ENCODE data around the gene KCNT1. TPM values are rescaled to one million over a fixed set of nuclear protein-coding genes. Genes with fewer than 3 reads are reported as not detected.
A peak's percentile ranks its signal among the peaks of the same experiment; 100 is the strongest.

The KCNT1 gene
- total RNA-seq, 1 donor from 2014 or later: not detected

DNA sequence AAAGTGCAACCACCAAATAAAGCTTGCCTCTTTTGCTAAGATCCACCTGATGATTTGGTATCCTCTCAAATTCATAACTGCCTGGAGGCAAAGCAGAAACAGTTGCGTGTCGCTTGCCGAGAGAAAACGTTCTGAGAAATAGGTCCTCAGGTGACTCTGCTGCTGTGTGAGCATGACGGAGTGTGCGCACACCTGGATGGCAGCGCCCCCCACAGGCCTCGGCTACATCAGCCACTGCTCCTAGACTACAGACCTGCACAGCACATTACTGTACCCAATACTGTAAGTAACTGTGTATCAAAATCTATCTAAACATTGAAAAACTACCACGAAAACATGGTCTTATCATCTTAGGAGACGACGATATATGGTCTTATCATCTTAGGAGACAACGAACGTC is 117.9 kb downstream of the KCNT1 start:
- Histone ChIP-seq H3K4me1 (no peaks in the 10 kb centered on the region), H3K27ac (no peak overlapping the region), H3K4me3 (no peak overlapping the region), H3K9me3 (no peaks in the 10 kb centered on the region), H3K27me3 (no peaks in the 10 kb centered on the region), H3K36me3 (peaks cover 69 to 94% of the 10 kb centered on the region in 2 donors)
- TF ChIP-seq CTCF (IDR thresholded peaks at IDR 0.05): no peak
- DNase-seq (ENCODE audit: low spot score in 2 of 2): peak in 1 of 2 donors; percentile 22
- intact Hi-C loops (cut with DNase I): no loop called here

GRCh38 chr9:135820661-135821060 is 118.7 kb downstream of the KCNT1 start:
- no peak for TF ChIP-seq CTCF (IDR thresholded peaks at IDR 0.05)
- Histone ChIP-seq H3K4me1 (no peaks in the 10 kb centered on the region), H3K27me3 (no peaks in the 10 kb centered on the region), H3K27ac (no peak overlapping the region), H3K9me3 (no peaks in the 10 kb centered on the region), H3K4me3 (no peak overlapping the region), H3K36me3 (peaks cover 66 to 90% of the 10 kb centered on the region in 2 donors)
- intact Hi-C loops (cut with DNase I): no loop called here
- peak in 1 of 2 donors; percentile 57 for DNase-seq (ENCODE audit: low spot score in 2 of 2)

GRCh38 chr9:135821116-135821515 is 119.1 kb downstream of the KCNT1 start:
- Histone ChIP-seq H3K4me1 (no peaks in the 10 kb centered on the region), H3K36me3 (peaks cover 62 to 90% of the 10 kb centered on the region in 2 donors), H3K9me3 (no peaks in the 10 kb centered on the region), H3K4me3 (no peak overlapping the region), H3K27ac (no peak overlapping the region), H3K27me3 (no peaks in the 10 kb centered on the region)
- TF ChIP-seq CTCF (IDR thresholded peaks at IDR 0.05): no peak
- DNase-seq (ENCODE audit: low spot score in 2 of 2): peak in 1 of 2 donors; percentile 55
- intact Hi-C loops (cut with DNase I): no loop called here

DNA sequence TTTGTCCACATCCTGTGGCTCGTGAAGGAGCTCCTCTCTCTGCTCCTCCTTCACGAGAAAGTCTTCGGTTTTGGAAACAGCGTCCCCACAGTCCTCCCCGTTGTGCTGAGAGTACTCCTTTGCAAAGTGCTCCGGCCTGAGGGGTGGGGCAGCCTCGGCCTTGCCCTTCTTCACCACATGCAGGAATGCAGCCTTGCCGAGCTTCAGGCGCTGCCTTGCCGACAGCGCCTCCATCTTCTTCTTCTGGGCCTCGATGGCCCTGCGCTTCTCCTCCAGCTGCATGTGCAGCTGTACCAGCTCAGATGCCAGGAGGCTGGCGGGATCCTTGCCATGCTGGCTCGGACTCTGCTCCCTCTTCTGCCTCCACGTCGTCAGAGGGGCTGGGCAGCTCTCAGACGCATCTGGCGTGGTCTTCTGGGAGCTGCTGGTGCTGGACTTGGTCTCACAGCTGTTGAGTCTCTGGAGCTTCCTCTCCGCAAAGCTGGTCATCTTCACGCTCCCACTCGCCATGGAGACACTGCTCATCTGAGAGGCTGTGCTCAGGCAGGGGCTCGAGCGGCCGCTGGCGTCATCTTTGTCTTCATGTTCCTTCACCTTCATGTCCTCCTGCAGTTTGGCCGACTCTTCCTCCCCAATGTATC is 119.9 kb downstream of the KCNT1 start:
- peaks cover 57 to 84% of the 10 kb centered on the region in 2 donors for H3K36me3 ChIP-seq
- peak in 1 of 2 donors; percentile 50 for DNase-seq (ENCODE audit: low spot score in 2 of 2)

GRCh38 chr9:135822374-135822755 is 120.4 kb downstream of the KCNT1 start:
- H3K36me3 ChIP-seq: peaks cover 52 to 79% of the 10 kb centered on the region in 2 donors
- no peaks in the 10 kb centered on the region for H3K27me3 ChIP-seq
- no peak overlapping the region for H3K27ac ChIP-seq
- peak in 1 of 2 donors; percentile 40 for DNase-seq (ENCODE audit: low spot score in 2 of 2)
- no peak for TF ChIP-seq CTCF (IDR thresholded peaks at IDR 0.05)
- H3K4me1 ChIP-seq: no peaks in the 10 kb centered on the region
- H3K4me3 ChIP-seq: no peak overlapping the region
- no peaks in the 10 kb centered on the region for H3K9me3 ChIP-seq
- intact Hi-C loops (cut with DNase I): no loop called here

More for the DNA sequence above, 119.9 kb downstream of the KCNT1 start:
- Histone ChIP-seq H3K4me3 (no peak overlapping the region), H3K4me1 (no peaks in the 10 kb centered on the region), H3K27me3 (no peaks in the 10 kb centered on the region), H3K9me3 (no peaks in the 10 kb centered on the region), H3K27ac (no peak overlapping the region)
- TF ChIP-seq CTCF (IDR thresholded peaks at IDR 0.05): no peak
- intact Hi-C loops (cut with DNase I): no loop called here

Data from ascending aorta (tissue), 2 donors.